GM12873 (cell line): ENCODE results near the gene PLTP.

ENCODE experiments used
- CTCF ChIP-seq: IDR thresholded peaks from 2 replicates; pipeline ENCODE4 v1.5.1; 2012; ENCODE audit warnings: low read depth, mild to moderate bottlenecking, moderate library complexity, low read length, control low read depth; ENCODE audit not compliant: insufficient read depth; ENCODE audit errors: missing control alignments

Gene PLTP

GRCh38 chr20:45946149-45946970 lies 34.4 kb upstream of the PLTP start:
- no peak for TF ChIP-seq CTCF

GRCh38 chr20:45945678-45946148 lies 33.8 kb upstream of the PLTP start:
- no peak for TF ChIP-seq CTCF

- peak; percentile 7 for TF ChIP-seq CTCF
These were observed 33.2 kb upstream of the PLTP start for GRCh38 chr20:45944965-45945677.

GRCh38 chr20:45944151-45944964 lies 32.4 kb upstream of the PLTP start:
- TF ChIP-seq CTCF, result no peak

GRCh38 chr20:45943613-45944012 lies 31.7 kb upstream of the PLTP start:
- no peak for TF ChIP-seq CTCF

- no peak for TF ChIP-seq CTCF
These were observed 28.5 kb upstream of the PLTP start for GRCh38 chr20:45940469-45940868.

- no peak for TF ChIP-seq CTCF
These were observed 28.1 kb upstream of the PLTP start for GRCh38 chr20:45940053-45940452.
